HT-29 (cell line): Measurements from ENCODE around the gene MELK. TPM values are rescaled to one million over a fixed set of nuclear protein-coding genes. Genes with fewer than 3 reads are reported as not detected.

ENCODE experiments used
- total RNA-seq: library from RNA; depleted of rRNA; stranded (reverse); fragments of >200 nt; shearing (Covaris generic); gene quantifications from 2 replicates; pipeline ENCODE4 v1.2.3, GENCODE V29; 2014; rRNA removed

Gene MELK
- total RNA-seq, 1 experiment from 2014 or later, result 21.8 TPM

Other genes with a start within 250 kb of the MELK start
- 3.8 and 3.9 TPM in 2 replicates for gene RNF38, start 172.6 kb upstream of the MELK start, total RNA-seq